Measurements from ENCODE around the gene UTP25. TPM values are rescaled to one million over a fixed set of nuclear protein-coding genes. Genes with fewer than 3 reads are reported as not detected.

UTP25 gene
- total RNA-seq, 6 experiments from 2014 or later, result 9.0 to 18.5 (median 16.2) TPM

- H3K27ac Mint-ChIP-seq, result peak overlapping the region; percentile 5; the same call in 1 of the 2 replicates
- H3K36me3 Mint-ChIP-seq (ENCODE audit: low read depth), result peaks cover 17% of the 10 kb centered on the region
- H3K27me3 Mint-ChIP-seq (ENCODE audit: insufficient read depth), result no peaks in the 10 kb centered on the region
- H3K9me3 Mint-ChIP-seq, result peaks cover 11% of the 10 kb centered on the region
- H3K4me1 Mint-ChIP-seq (ENCODE audit: low read depth), result peaks cover 50% of the 10 kb centered on the region
- no peak overlapping the region; the same call in 1 of the 2 replicates for H3K4me3 Mint-ChIP-seq
- DNase-seq, result no peak
- TF ChIP-seq CTCF (IDR thresholded peaks at IDR 0.05), result no peak
These were observed 41.7 kb downstream of the UTP25 start for GRCh38 chr1:209869291-209870149.

GRCh38 chr1:209870151-209870831 is 42.5 kb downstream of the UTP25 start:
- peaks cover 57% of the 10 kb centered on the region for H3K4me1 Mint-ChIP-seq (ENCODE audit: low read depth)
- no peak overlapping the region; the same call in 1 of the 2 replicates for H3K4me3 Mint-ChIP-seq
- H3K27ac Mint-ChIP-seq, result no peak overlapping the region; the same call in 1 of the 2 replicates
- H3K36me3 Mint-ChIP-seq (ENCODE audit: low read depth), result peaks cover 17% of the 10 kb centered on the region
- peaks cover 11% of the 10 kb centered on the region for H3K9me3 Mint-ChIP-seq
- no peak for DNase-seq
- no peaks in the 10 kb centered on the region for H3K27me3 Mint-ChIP-seq (ENCODE audit: insufficient read depth)
- no peak for TF ChIP-seq CTCF (IDR thresholded peaks at IDR 0.05)

- DNase-seq, result no peak
- Mint-ChIP-seq H3K4me1 (ENCODE audit: low read depth) (peaks cover 64% of the 10 kb centered on the region), H3K9me3 (peaks cover 11% of the 10 kb centered on the region), H3K4me3 (no peak overlapping the region), H3K36me3 (ENCODE audit: low read depth) (peaks cover 15% of the 10 kb centered on the region), H3K27ac (no peak overlapping the region), H3K27me3 (ENCODE audit: insufficient read depth) (peaks cover 2% of the 10 kb centered on the region; the same call in 1 of the 2 replicates)
- no peak for TF ChIP-seq CTCF (IDR thresholded peaks at IDR 0.05)
These were observed 43.2 kb downstream of the UTP25 start for GRCh38 chr1:209871006-209871405.

GRCh38 chr1:209871430-209871829 is 43.7 kb downstream of the UTP25 start:
- no peak for DNase-seq
- Mint-ChIP-seq H3K27me3 (ENCODE audit: insufficient read depth) (peaks cover 2% of the 10 kb centered on the region; the same call in 1 of the 2 replicates), H3K4me1 (ENCODE audit: low read depth) (peaks cover 69% of the 10 kb centered on the region), H3K27ac (no peak overlapping the region), H3K4me3 (no peak overlapping the region), H3K36me3 (ENCODE audit: low read depth) (peaks cover 11% of the 10 kb centered on the region), H3K9me3 (peaks cover 11% of the 10 kb centered on the region)
- TF ChIP-seq CTCF (IDR thresholded peaks at IDR 0.05), result no peak

- DNase-seq, result no peak
- Mint-ChIP-seq H3K36me3 (ENCODE audit: low read depth) (no peaks in the 10 kb centered on the region), H3K4me1 (ENCODE audit: low read depth) (peaks cover 85% of the 10 kb centered on the region), H3K27me3 (ENCODE audit: insufficient read depth) (peaks cover 2% of the 10 kb centered on the region; the same call in 1 of the 2 replicates), H3K4me3 (peak overlapping the region; percentile 39), H3K9me3 (no peaks in the 10 kb centered on the region), H3K27ac (peak overlapping the region; percentile 42; the same call in 1 of the 2 replicates)
- TF ChIP-seq CTCF (IDR thresholded peaks at IDR 0.05), result no peak
These were observed 45.5 kb downstream of the UTP25 start for GRCh38 chr1:209873067-209873799.
